Measurements from ENCODE around the gene MESP2.

GRCh38 chr15:89825271-89825940, 49.3 kb downstream of the MESP2 start:
- TF ChIP-seq CTCF (IDR thresholded peaks at IDR 0.05; ENCODE audit: low read length) (no peak), EZH2phosphoT487 (IDR thresholded peaks at IDR 0.05; ENCODE audit: low read length) (no peak), EZH2 (optimal IDR thresholded peaks at IDR 0.05; ENCODE audit: low read depth, low read length) (no peak)
